IMR-90 (cell line): ENCODE data around the gene ATRN. TPM values are rescaled to one million over a fixed set of nuclear protein-coding genes. Genes with fewer than 3 reads are reported as not detected.

Source experiments
- ATAC-seq: fragments of 200-7000 bp; cut with Tn5 transposase; 2 replicates; pipeline ENCODE4 v1.9.1; 2020; ENCODE audit warnings: low read depth, mild to moderate bottlenecking, moderate library complexity
- BruUV-seq: library from RNA; stranded (reverse); fragments of 400-500 nt; replicated peaks from 2 replicates; lab custom pipeline; 2021; lab: Mats Ljungman, UMichigan
- CTCF ChIA-PET: fragments of 300-600 bp; formaldehyde crosslinking; extraction: SDS; loops from one replicate; lab custom pipeline; 2021; ENCODE audit warnings: antibody characterized with exemption; lab: Yijun Ruan, JAX
- POLR2A ChIA-PET: fragments of 300-600 bp; sonication (Branson Sonifier 250); formaldehyde crosslinking; loops from one replicate; lab custom pipeline; 2022; ENCODE audit warnings: antibody characterized with exemption; ENCODE audit not compliant: unreplicated experiment; lab: Charles Lee
- DNase-seq: peaks from one replicate; pipeline ENCODE4 v3.0.0; 2013
- H2AFZ ChIP-seq: replicated peaks from 2 replicates; pipeline ENCODE3; 2013; ENCODE audit warnings: low read length, mild to moderate bottlenecking; ENCODE audit not compliant: poor library complexity
- H2AK5ac ChIP-seq: 2 replicates; pipeline ENCODE4 v1.6.1; 2013; ENCODE audit warnings: low read depth, low read length, inconsistent platforms
- H2AK9ac ChIP-seq: replicated peaks from 2 replicates; pipeline ENCODE3; 2013; ENCODE audit warnings: mild to moderate bottlenecking, low read depth, low read length, moderate library complexity; ENCODE audit not compliant: poor library complexity
- H2BK120ac ChIP-seq: 2 replicates; pipeline ENCODE4 v1.6.1; 2013; ENCODE audit warnings: low read depth, low read length, inconsistent platforms
- H2BK15ac ChIP-seq: 3 replicates; pipeline ENCODE4 v1.6.1; 2013; ENCODE audit warnings: low read depth, low read length, inconsistent platforms
- H2BK20ac ChIP-seq: 2 replicates; pipeline ENCODE4 v1.6.1; 2013; ENCODE audit warnings: low read depth, mild to moderate bottlenecking, inconsistent platforms, low read length, moderate library complexity
- H2BK5ac ChIP-seq: 2 replicates; pipeline ENCODE4 v1.6.1; 2013; ENCODE audit warnings: mild to moderate bottlenecking, low read depth, low read length, inconsistent platforms; ENCODE audit not compliant: poor library complexity, severe bottlenecking
- H3K14ac ChIP-seq: replicated peaks from 2 replicates; pipeline ENCODE4 v1.6.1; 2013; ENCODE audit warnings: low read depth, low read length, inconsistent platforms
- H3K18ac ChIP-seq: 2 replicates; pipeline ENCODE4 v1.6.1; 2013; ENCODE audit warnings: low read depth, low read length, control low read depth
- H3K23ac ChIP-seq: 2 replicates; pipeline ENCODE4 v1.6.1; 2013; ENCODE audit warnings: low read depth, low read length, inconsistent platforms
- H3K27ac ChIP-seq: 2 replicates; pipeline ENCODE4 v1.5.1; 2013; ENCODE audit warnings: mild to moderate bottlenecking, control low read depth, low read length; ENCODE audit not compliant: insufficient read depth
- H3K27me3 ChIP-seq: 2 replicates; pipeline ENCODE4 v1.6.1; 2013; ENCODE audit warnings: low read length; ENCODE audit not compliant: control insufficient read depth, insufficient read depth
- H3K36me3 ChIP-seq: 2 replicates; pipeline ENCODE4 v1.6.1; 2013; ENCODE audit warnings: low read length, mixed read lengths; ENCODE audit not compliant: control insufficient read depth, insufficient read depth
- H3K4ac ChIP-seq: 2 replicates; pipeline ENCODE4 v1.6.1; 2013; ENCODE audit warnings: low read depth, low read length, inconsistent platforms
- H3K4me1 ChIP-seq: 2 replicates; pipeline ENCODE4 v1.6.1; 2013; ENCODE audit warnings: low read length, mixed read lengths; ENCODE audit not compliant: control insufficient read depth, insufficient read depth
- H3K4me2 ChIP-seq: 2 replicates; pipeline ENCODE4 v1.6.1; 2013; ENCODE audit warnings: low read depth, mild to moderate bottlenecking, control low read depth, low read length, moderate library complexity
- H3K4me3 ChIP-seq: 2 replicates; pipeline ENCODE4 v1.5.1; 2013; ENCODE audit warnings: low read depth, mild to moderate bottlenecking, control low read depth, low read length, moderate library complexity; ENCODE audit not compliant: insufficient read depth
- H3K56ac ChIP-seq: 2 replicates; pipeline ENCODE4 v1.6.1; 2013; ENCODE audit warnings: low read length, inconsistent platforms; ENCODE audit not compliant: insufficient read depth; ENCODE audit errors: extremely low read depth
- H3K79me1 ChIP-seq, 2 experiments: 2 replicates each; pipeline ENCODE4 v1.6.1; 2013; ENCODE audit warnings: low read length in 2 of 2, inconsistent platforms in 1 of 2, low read depth in 1 of 2
- H3K9ac ChIP-seq: 2 replicates; pipeline ENCODE4 v1.6.1; 2013; ENCODE audit warnings: low read depth, low read length, control low read depth
- H3K9me1 ChIP-seq: 2 replicates; pipeline ENCODE4 v1.6.1; 2013; ENCODE audit warnings: low read length, inconsistent platforms; ENCODE audit not compliant: insufficient read depth
- H3K9me3 ChIP-seq: 2 replicates; pipeline ENCODE4 v1.6.1; 2013; ENCODE audit warnings: low read length; ENCODE audit not compliant: control insufficient read depth, insufficient read depth
- H4K20me1 ChIP-seq: 2 replicates; pipeline ENCODE4 v1.6.1; 2013; ENCODE audit warnings: low read length, inconsistent platforms; ENCODE audit not compliant: insufficient read depth
- H4K5ac ChIP-seq: 2 replicates; pipeline ENCODE4 v1.6.1; 2013; ENCODE audit warnings: mild to moderate bottlenecking, low read depth, low read length, control low read depth
- H4K8ac ChIP-seq, 2 experiments: 2 replicates each; pipeline ENCODE4 v1.6.1; 2013; ENCODE audit warnings: low read depth in 2 of 2, low read length in 2 of 2, control low read depth in 1 of 2, inconsistent platforms in 1 of 2
- H4K91ac ChIP-seq: 2 replicates; pipeline ENCODE4 v1.6.1; 2013; ENCODE audit warnings: low read depth, low read length, inconsistent platforms; ENCODE audit not compliant: insufficient read depth
- BHLHE40 ChIP-seq: fragments of 150-350 bp; IDR thresholded peaks from 2 replicates; pipeline ENCODE4 v1.6.1; 2016; ENCODE audit warnings: mild to moderate bottlenecking, low read depth, low read length
- CHD1 ChIP-seq: IDR thresholded peaks from 2 replicates; pipeline ENCODE4 v1.6.1; 2012; ENCODE audit warnings: low read depth, low read length, improper control_type of control experiment
- CTCF ChIP-seq: conservative IDR thresholded peaks from 2 replicates; pipeline ENCODE4 v1.5.1; 2012; ENCODE audit warnings: mild to moderate bottlenecking, low read depth, low read length, improper control_type of control experiment
- FOS ChIP-seq: fragments of 150-350 bp; IDR thresholded peaks from 2 replicates; pipeline ENCODE4 v1.6.1; 2016; ENCODE audit warnings: low read depth, low read length
- MAZ ChIP-seq: IDR thresholded peaks from 2 replicates; pipeline ENCODE4 v1.6.1; 2012; ENCODE audit warnings: low read depth, mild to moderate bottlenecking, low read length, improper control_type of control experiment, moderate library complexity, borderline replicate concordance
- MXI1 ChIP-seq: IDR thresholded peaks from 2 replicates; pipeline ENCODE4 v1.6.1; 2012; ENCODE audit warnings: low read depth, mild to moderate bottlenecking, low read length, moderate library complexity, borderline replicate concordance
- NFE2L2 ChIP-seq: fragments of 150-350 bp; IDR thresholded peaks from 2 replicates; pipeline ENCODE4 v1.6.1; 2016; ENCODE audit warnings: low read depth, mild to moderate bottlenecking, low read length
- POLR2A ChIP-seq: IDR thresholded peaks from 2 replicates; pipeline ENCODE4 v1.6.1; 2012; ENCODE audit warnings: mild to moderate bottlenecking, low read depth, low read length
- RAD21 ChIP-seq: IDR thresholded peaks from 2 replicates; pipeline ENCODE4 v1.6.1; 2012; ENCODE audit warnings: low read length, improper control_type of control experiment
- RCOR1 ChIP-seq: IDR thresholded peaks from 2 replicates; pipeline ENCODE4 v1.6.1; 2012; ENCODE audit warnings: mild to moderate bottlenecking, low read length, improper control_type of control experiment; ENCODE audit not compliant: insufficient replicate concordance
- RFX5 ChIP-seq: IDR thresholded peaks from 2 replicates; pipeline ENCODE4 v1.8.0; 2012; ENCODE audit warnings: low read depth, mild to moderate bottlenecking, low read length, moderate library complexity
- SMC3 ChIP-seq: fragments of 150-350 bp; IDR thresholded peaks from 2 replicates; pipeline ENCODE4 v1.6.1; 2016; ENCODE audit warnings: low read depth, mild to moderate bottlenecking, antibody characterized with exemption, low read length, moderate library complexity
- WGBS, 2 experiments: methylation state at CpG; one replicate each; pipeline versions ENCODE4 v1.1.5 to v1.1.7; 2013; ENCODE audit warnings: missing lambda C conversion rate in 2 of 2; ENCODE audit not compliant: insufficient read length in 1 of 2; ENCODE audit errors: extremely low coverage in 2 of 2; 5-methylcytosine and 5-hydroxymethylcytosine counted together
- dilution Hi-C: fragments of 300-500 bp; cut with HindIII; formaldehyde crosslinking; loops from one replicate; pipeline ENCODE4 v1.14.3; 2018; ENCODE audit warnings: low sequenced_read_pairs; ENCODE audit not compliant: unreplicated experiment
- in situ Hi-C: fragments of 300-500 bp; cut with MboI; formaldehyde crosslinking; loops from 3 replicates; pipeline ENCODE4 v1.14.3; 2019; ENCODE audit warnings: low sequenced_read_pairs, inconsistent platforms, mixed read lengths
- intact Hi-C: fragments of 100-400 bp; cut with micrococcal nuclease; formaldehyde crosslinking; loops from 2 replicates; pipeline ENCODE4 v1.10.0; 2022
- polyA plus RNA-seq, 3 experiments: library from polyadenylated mRNA; depleted of rRNA; stranded (reverse); fragments of >200 nt; gene quantifications; 2 replicates each; pipeline ENCODE4 v1.2.3, GENCODE V29; 2012; ENCODE audit warnings: low replicate concordance in 1 of 3
- total RNA-seq: library from RNA; depleted of rRNA; stranded (reverse); fragments of >200 nt; gene quantifications from 2 replicates; pipeline ENCODE4 v1.2.3, GENCODE V29; 2012
- TF ChIP-seq, protein P1 (sequence below): fragments of 150-350 bp; IDR thresholded peaks from 2 replicates; pipeline ENCODE4 v1.6.1; 2017; ENCODE audit warnings: mild to moderate bottlenecking, antibody characterized with exemption, low read length, low read depth
- TF ChIP-seq, protein P2 (sequence below): fragments of 150-350 bp; IDR thresholded peaks from 2 replicates; pipeline ENCODE4 v1.6.1; 2016; ENCODE audit warnings: low read depth, mild to moderate bottlenecking, low read length, moderate library complexity, borderline replicate concordance

ATRN gene
- total and polyA plus RNA-seq, 2 of the 4 experiments (the other 2 are of a cell fraction): 32.3 to 46.2 TPM

DNA sequence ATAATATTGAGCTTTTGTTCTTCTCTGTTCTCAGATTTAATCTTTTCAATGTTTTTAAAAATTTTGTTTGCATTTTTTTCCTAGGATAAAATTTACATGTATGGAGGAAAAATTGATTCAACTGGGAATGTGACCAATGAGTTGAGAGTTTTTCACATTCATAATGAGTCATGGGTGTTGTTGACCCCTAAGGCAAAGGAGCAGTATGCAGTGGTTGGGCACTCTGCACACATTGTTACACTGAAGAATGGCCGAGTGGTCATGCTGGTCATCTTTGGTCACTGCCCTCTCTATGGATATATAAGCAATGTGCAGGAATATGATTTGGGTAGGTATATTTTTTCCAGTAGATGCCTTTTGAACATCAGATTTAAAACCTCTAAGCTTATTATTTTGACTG, 89.8 kb downstream of the ATRN start:
- no peaks in the 10 kb centered on the region for H4K20me1 ChIP-seq
- no peak for TF ChIP-seq CHD1
- TF ChIP-seq, protein P1, sequence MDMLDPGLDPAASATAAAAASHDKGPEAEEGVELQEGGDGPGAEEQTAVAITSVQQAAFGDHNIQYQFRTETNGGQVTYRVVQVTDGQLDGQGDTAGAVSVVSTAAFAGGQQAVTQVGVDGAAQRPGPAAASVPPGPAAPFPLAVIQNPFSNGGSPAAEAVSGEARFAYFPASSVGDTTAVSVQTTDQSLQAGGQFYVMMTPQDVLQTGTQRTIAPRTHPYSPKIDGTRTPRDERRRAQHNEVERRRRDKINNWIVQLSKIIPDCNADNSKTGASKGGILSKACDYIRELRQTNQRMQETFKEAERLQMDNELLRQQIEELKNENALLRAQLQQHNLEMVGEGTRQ: no peak
- TF ChIP-seq CTCF: no peak
- no peak for TF ChIP-seq RAD21
- TF ChIP-seq RFX5: no peak
- no peak for TF ChIP-seq SMC3
- TF ChIP-seq POLR2A: no peak
- TF ChIP-seq, protein P2, sequence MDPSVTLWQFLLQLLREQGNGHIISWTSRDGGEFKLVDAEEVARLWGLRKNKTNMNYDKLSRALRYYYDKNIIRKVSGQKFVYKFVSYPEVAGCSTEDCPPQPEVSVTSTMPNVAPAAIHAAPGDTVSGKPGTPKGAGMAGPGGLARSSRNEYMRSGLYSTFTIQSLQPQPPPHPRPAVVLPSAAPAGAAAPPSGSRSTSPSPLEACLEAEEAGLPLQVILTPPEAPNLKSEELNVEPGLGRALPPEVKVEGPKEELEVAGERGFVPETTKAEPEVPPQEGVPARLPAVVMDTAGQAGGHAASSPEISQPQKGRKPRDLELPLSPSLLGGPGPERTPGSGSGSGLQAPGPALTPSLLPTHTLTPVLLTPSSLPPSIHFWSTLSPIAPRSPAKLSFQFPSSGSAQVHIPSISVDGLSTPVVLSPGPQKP: no peak
- no peak for TF ChIP-seq MXI1
- no peak for TF ChIP-seq NFE2L2
- TF ChIP-seq BHLHE40: no peak
- no peak for TF ChIP-seq FOS
- TF ChIP-seq MAZ: no peak
- TF ChIP-seq RCOR1: no peak
- in situ Hi-C loops: no loop called here
- H2BK5ac ChIP-seq: no peak overlapping the region
- H2AK5ac ChIP-seq: no peak overlapping the region
- intact Hi-C loops: loop anchor here (5.0 kb wide), 1 partner anchor 227 kb away; the partner anchor contains the start of gene CENPB
- ChIA-PET POLR2A (no interaction called here), CTCF (no interaction called here)
- WGBS, 2 experiments: no CpG with 5 or more reads among the region's 1 CpG
- no peaks in the 10 kb centered on the region for H3K9me3 ChIP-seq
- H3K56ac ChIP-seq: no peak overlapping the region
- no peak overlapping the region for H2AK9ac ChIP-seq
- no peaks in the 10 kb centered on the region; the same call in 1 of the 2 replicates for H3K4me1 ChIP-seq
- no peak overlapping the region for H3K14ac ChIP-seq
- no peak overlapping the region for H4K8ac ChIP-seq
- H3K27me3 ChIP-seq: no peaks in the 10 kb centered on the region
- H3K27ac ChIP-seq: no peak overlapping the region
- H3K18ac ChIP-seq: no peak overlapping the region
- H3K4me2 ChIP-seq: no peak overlapping the region
- no peak overlapping the region for H3K9ac ChIP-seq
- peaks cover 13% of the 10 kb centered on the region for H3K36me3 ChIP-seq
- H4K91ac ChIP-seq: no peak overlapping the region
- peaks cover 6 to 13% of the 10 kb centered on the region in 2 experiments; a peak in 1 of 4 replicates for H3K79me1 ChIP-seq
- DNase-seq (peak; percentile 36), ATAC-seq (peak; percentile 27; the same call in 1 of the 2 replicates)
- no peak overlapping the region for H3K4ac ChIP-seq
- H4K5ac ChIP-seq: no peak overlapping the region
- H3K9me1 ChIP-seq: no peaks in the 10 kb centered on the region
- no peak overlapping the region for H3K4me3 ChIP-seq
- dilution Hi-C loops: no loop called here
- H3K23ac ChIP-seq: no peak overlapping the region
- H2AFZ ChIP-seq: no peak overlapping the region
- no peak overlapping the region for H2BK15ac ChIP-seq
- no peak overlapping the region for H2BK120ac ChIP-seq
- BruUV-seq: no TSS peak
- H2BK20ac ChIP-seq: no peak overlapping the region
